Testis (tissue), 3 donors: Measurements from ENCODE around the gene PTPRN2. TPM values are rescaled to one million over a fixed set of nuclear protein-coding genes. Genes with fewer than 3 reads are reported as not detected.

Experiments used
- DNase-seq: peaks from one replicate; pipeline ENCODE4 v3.0.0-alpha.2; 2019
- H3K27ac ChIP-seq, 2 donors: fragments of 200-600 bp; sonication (generic); one replicate each; pipeline ENCODE4 v1.5.1; 2019
- H3K27me3 ChIP-seq: fragments of 200-600 bp; sonication (generic); one replicate; pipeline ENCODE4 v1.5.1; 2019
- H3K36me3 ChIP-seq: fragments of 200-600 bp; sonication (generic); one replicate; pipeline ENCODE4 v1.5.1; 2017; ENCODE audit warnings: low read depth; ENCODE audit errors: missing control alignments
- H3K4me1 ChIP-seq: fragments of 200-600 bp; sonication (generic); one replicate; pipeline ENCODE4 v1.5.1; 2019
- H3K4me3 ChIP-seq, 2 donors: fragments of 200-600 bp; sonication (generic); one replicate each; pipeline ENCODE4 v1.5.1; 2017 to 2019
- H3K9me3 ChIP-seq: fragments of 200-600 bp; sonication (generic); one replicate; pipeline ENCODE4 v1.5.1; 2017
- CTCF ChIP-seq, 3 experiments: fragments of 450-650 bp in 2 of 3; fragments of 200-600 bp in 1 of 3; sonication (generic) in 1 of 3; IDR thresholded peaks; one replicate each; pipeline ENCODE4 v1.5.1; 2016 to 2019; ENCODE audit warnings: antibody characterized with exemption in 3 of 3, mild to moderate bottlenecking in 2 of 3, moderate library complexity in 1 of 3
- POLR2A ChIP-seq: fragments of 450-650 bp; IDR thresholded peaks from one replicate; pipeline ENCODE4 v1.6.1; 2017; ENCODE audit warnings: antibody characterized with exemption, mild to moderate bottlenecking, moderate library complexity
- WGBS, 2 donors: methylation state at CpG; one replicate each; pipeline ENCODE4 v1.1.5; 2018; 5-methylcytosine and 5-hydroxymethylcytosine counted together
- intact Hi-C: fragments of 100-400 bp; cut with DNase I; formaldehyde crosslinking; loops from one replicate; pipeline ENCODE4 v1.15.1; 2023; ENCODE audit warnings: low total_unique reads
- polyA plus RNA-seq: library from polyadenylated mRNA; stranded (reverse); fragments of 350-450 nt; fragmentation: Illumina TruSeq; extraction: RNeasy Lipid Tissue Mini Kit (QIAGEN cat#74804); gene quantifications from one replicate; pipeline ENCODE4 v1.2.3, GENCODE V29; 2014; ENCODE audit warnings: low read depth, low replicate concordance; ENCODE audit not compliant: insufficient read depth
- total RNA-seq, 2 donors: library from RNA; depleted of rRNA; stranded (reverse); fragments of >200 nt; gene quantifications; one replicate each; pipeline ENCODE4 v1.2.3, GENCODE V29; 2016

PTPRN2 gene
- total and polyA plus RNA-seq, 3 donors from 2014 or later = 9.3 to 10.8 (median 9.8) TPM

GRCh38 chr7:158329686-158330085 lies 257.9 kb downstream of the PTPRN2 start:
- no peaks in the 10 kb centered on the region for H3K27me3 ChIP-seq
- DNase-seq = peak; percentile 7
- H3K4me1 ChIP-seq = no peaks in the 10 kb centered on the region
- no peaks in the 10 kb centered on the region for H3K9me3 ChIP-seq
- 64 to 81% methylated on average over 8 to 13 of the region's 13 CpGs for WGBS, 2 donors
- TF ChIP-seq POLR2A (no peak), CTCF (IDR thresholded peaks at IDR 0.05) (no peak)
- intact Hi-C loops = no loop called here
- no peaks in the 10 kb centered on the region for H3K36me3 ChIP-seq
- no peak overlapping the region for H3K27ac ChIP-seq
- no peak overlapping the region for H3K4me3 ChIP-seq

- Histone ChIP-seq H3K36me3 (no peaks in the 10 kb centered on the region), H3K9me3 (no peaks in the 10 kb centered on the region), H3K27me3 (no peaks in the 10 kb centered on the region), H3K27ac (no peak overlapping the region), H3K4me1 (no peaks in the 10 kb centered on the region), H3K4me3 (no peak overlapping the region)
- WGBS, 2 donors = 63 to 78% methylated on average over 25 to 28 of the region's 28 CpGs
- intact Hi-C loops = no loop called here
- TF ChIP-seq CTCF (IDR thresholded peaks at IDR 0.05) = no peak
- no peak for TF ChIP-seq POLR2A
- peak; percentile 13 for DNase-seq
Observed at GRCh38 chr7:158329014-158329610, 258.5 kb downstream of the PTPRN2 start.

GRCh38 chr7:158328376-158329013 lies 259.1 kb downstream of the PTPRN2 start:
- no peak overlapping the region for H3K4me3 ChIP-seq
- H3K36me3 ChIP-seq = no peaks in the 10 kb centered on the region
- no peak for DNase-seq
- intact Hi-C loops = no loop called here
- no peaks in the 10 kb centered on the region for H3K4me1 ChIP-seq
- H3K9me3 ChIP-seq = no peaks in the 10 kb centered on the region
- H3K27ac ChIP-seq = no peak overlapping the region
- TF ChIP-seq POLR2A (no peak), CTCF (IDR thresholded peaks at IDR 0.05) (no peak)
- H3K27me3 ChIP-seq = no peaks in the 10 kb centered on the region
- WGBS, 2 donors = 69 to 70% methylated on average over 16 of the region's 16 CpGs

- Histone ChIP-seq H3K27ac (no peak overlapping the region), H3K4me3 (no peak overlapping the region), H3K9me3 (no peaks in the 10 kb centered on the region), H3K27me3 (no peaks in the 10 kb centered on the region), H3K4me1 (no peaks in the 10 kb centered on the region), H3K36me3 (no peaks in the 10 kb centered on the region)
- intact Hi-C loops = no loop called here
- DNase-seq = no peak
- WGBS, 2 donors = 54 to 71% methylated on average over 5 of the region's 5 CpGs
- no peak for TF ChIP-seq CTCF (IDR thresholded peaks at IDR 0.05)
- TF ChIP-seq POLR2A = no peak
Observed at GRCh38 chr7:158327571-158328180, 259.9 kb downstream of the PTPRN2 start.
